Measurements from ENCODE around the gene GLB1L2.

The GLB1L2 gene

DNA sequence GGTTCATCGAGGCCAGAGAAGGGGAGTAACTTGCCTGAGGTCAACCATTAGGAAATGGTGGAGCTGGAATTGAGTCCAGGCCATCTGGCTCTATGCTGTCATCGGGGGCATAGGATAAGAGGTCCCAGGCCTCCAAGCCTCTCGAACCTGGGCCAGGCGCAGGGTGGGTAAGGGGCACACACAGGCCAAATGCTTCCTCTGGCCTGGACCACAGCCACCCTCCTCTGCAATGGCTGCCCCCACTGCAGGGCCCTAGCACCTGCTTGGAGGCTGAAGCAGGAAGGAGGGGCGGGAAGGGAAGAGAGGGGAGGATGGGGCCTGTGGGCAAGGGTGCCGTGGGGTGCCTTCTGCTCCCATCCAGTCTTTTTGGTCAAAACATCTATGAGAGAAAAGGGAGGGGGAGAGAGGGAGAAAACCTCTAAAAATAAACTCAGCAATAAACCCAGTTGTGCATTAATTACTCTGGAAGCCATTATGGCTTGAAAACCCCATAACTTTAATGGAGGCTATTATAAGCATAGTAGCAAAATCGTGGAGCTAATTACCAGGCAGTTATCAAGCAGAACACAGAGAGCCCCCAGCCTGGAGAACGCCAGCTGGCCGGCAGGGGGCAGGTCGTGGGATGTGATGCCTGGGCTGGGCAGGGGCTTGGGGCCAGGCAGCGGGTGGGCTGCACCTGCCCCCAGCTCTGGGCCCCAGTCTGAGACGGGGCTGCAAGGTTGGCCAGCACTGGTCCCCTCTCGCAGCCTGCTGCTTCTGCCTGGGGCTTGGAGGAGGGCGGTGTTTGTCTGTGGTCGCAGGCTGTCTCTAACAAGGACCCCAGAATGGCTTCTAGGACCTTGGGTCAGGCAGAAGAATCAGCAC lies 59.1 kb downstream of the GLB1L2 start:
- H3K9me3 ChIP-seq (ENCODE audit: control extremely low read depth in 1 of 5, control insufficient read depth in 4 of 5, insufficient read depth in 2 of 5, low read depth in 1 of 5, low read length in 4 of 5), result no peaks in the 10 kb centered on the region
- no peak for DNase-seq
- H3K36me3 ChIP-seq (ENCODE audit: control insufficient read depth in 4 of 4, insufficient read depth in 4 of 4, low read length in 3 of 4), result no peaks in the 10 kb centered on the region
- 74% methylated on average over 12 of the region's 15 CpGs for WGBS (ENCODE audit: insufficient coverage)
- H3K4me3 ChIP-seq (ENCODE audit: control insufficient read depth in 1 of 7, extremely low read depth in 1 of 7, insufficient read depth in 4 of 7, low read depth in 2 of 7, low read length in 6 of 7), result no peak overlapping the region
- ChIA-PET CTCF (no interaction called here), POLR2A (no interaction called here)
- peaks cover 0 to 45% (median 2%) of the 10 kb centered on the region in 5 experiments for H3K27me3 ChIP-seq (replicated peaks in 2 of 5; ENCODE audit: control insufficient read depth in 4 of 5, insufficient read depth in 5 of 5, low read length in 4 of 5)
- no peaks in the 10 kb centered on the region for H3K4me1 ChIP-seq (ENCODE audit: control extremely low read depth in 1 of 4, control insufficient read depth in 4 of 4, insufficient read depth in 4 of 4, low read length in 3 of 4)
- no peak overlapping the region for H3K27ac ChIP-seq (ENCODE audit: insufficient read depth in 1 of 2, low read depth in 1 of 2, low read length in 2 of 2, poor library complexity in 1 of 2, severe bottlenecking in 2 of 2)

DNA sequence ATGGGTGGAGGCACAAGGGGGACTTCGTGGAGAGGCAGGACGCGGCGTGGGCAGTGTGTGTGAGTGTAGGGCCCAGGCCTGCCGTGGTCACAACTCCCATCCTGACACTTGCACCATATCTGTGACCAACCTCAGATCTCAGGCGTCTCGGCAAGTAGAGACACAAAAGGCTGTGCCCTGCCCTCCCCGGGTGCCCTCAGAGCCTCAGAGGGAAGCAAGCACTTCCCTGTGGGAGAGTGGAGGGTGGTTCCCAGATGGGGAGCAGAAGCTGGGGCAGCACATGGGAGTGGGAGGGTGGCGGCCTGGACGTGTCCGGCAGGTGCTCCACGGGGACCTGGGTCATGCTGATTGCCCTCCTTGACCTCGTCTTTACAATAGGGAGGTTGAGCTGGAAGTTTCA lies 59.9 kb downstream of the GLB1L2 start:
- Histone ChIP-seq H3K27me3 (replicated peaks in 2 of 5; ENCODE audit: control insufficient read depth in 4 of 5, insufficient read depth in 5 of 5, low read length in 4 of 5) (peaks cover 0 to 38% (median 0%) of the 10 kb centered on the region in 5 experiments), H3K4me1 (ENCODE audit: control extremely low read depth in 1 of 4, control insufficient read depth in 4 of 4, insufficient read depth in 4 of 4, low read length in 3 of 4) (no peaks in the 10 kb centered on the region), H3K9me3 (ENCODE audit: control extremely low read depth in 1 of 5, control insufficient read depth in 4 of 5, insufficient read depth in 2 of 5, low read depth in 1 of 5, low read length in 4 of 5) (no peaks in the 10 kb centered on the region), H3K36me3 (ENCODE audit: control insufficient read depth in 4 of 4, insufficient read depth in 4 of 4, low read length in 3 of 4) (no peaks in the 10 kb centered on the region), H3K27ac (ENCODE audit: insufficient read depth in 1 of 2, low read depth in 1 of 2, low read length in 2 of 2, poor library complexity in 1 of 2, severe bottlenecking in 2 of 2) (no peak overlapping the region), H3K4me3 (ENCODE audit: control insufficient read depth in 1 of 7, extremely low read depth in 1 of 7, insufficient read depth in 4 of 7, low read depth in 2 of 7, low read length in 6 of 7) (no peak overlapping the region)
- 91% methylated on average over 4 of the region's 13 CpGs for WGBS (ENCODE audit: insufficient coverage)
- ChIA-PET POLR2A (no interaction called here), CTCF (no interaction called here)
- DNase-seq, result no peak

DNA sequence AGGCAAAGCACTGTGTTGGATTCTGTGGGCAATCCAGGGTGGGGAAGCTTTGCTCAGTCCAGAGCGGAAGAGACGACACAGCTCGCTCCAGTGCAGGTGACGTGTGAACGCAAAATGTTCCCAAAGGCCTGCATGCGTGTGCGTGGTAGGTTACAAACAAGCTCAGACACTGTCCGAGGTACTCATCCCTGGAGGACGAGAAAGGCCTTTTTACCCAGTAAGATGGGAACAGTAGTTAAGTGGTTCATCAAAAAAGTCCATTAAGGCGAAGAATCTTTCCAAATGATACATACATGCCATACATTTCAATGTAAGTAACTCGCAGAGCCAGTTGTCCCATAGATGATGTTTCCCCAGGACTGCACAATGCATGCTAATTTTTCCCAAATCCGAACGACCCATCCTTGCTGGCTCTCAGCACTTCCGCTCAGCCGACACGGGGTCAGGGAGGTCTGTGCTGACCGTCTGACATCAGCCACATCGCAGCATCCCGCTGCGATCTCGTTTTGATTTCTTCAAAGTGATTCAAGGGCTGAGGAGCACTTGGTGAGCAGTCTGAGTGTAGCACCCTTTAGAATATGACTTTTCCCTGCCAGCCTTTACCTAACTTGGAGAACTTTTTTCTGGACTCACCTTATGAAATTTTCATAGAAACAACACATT lies 61.3 kb downstream of the GLB1L2 start:
- Histone ChIP-seq H3K36me3 (ENCODE audit: control insufficient read depth in 4 of 4, insufficient read depth in 4 of 4, low read length in 3 of 4) (no peaks in the 10 kb centered on the region), H3K27ac (ENCODE audit: insufficient read depth in 1 of 2, low read depth in 1 of 2, low read length in 2 of 2, poor library complexity in 1 of 2, severe bottlenecking in 2 of 2) (no peak overlapping the region), H3K27me3 (replicated peaks in 2 of 5; ENCODE audit: control insufficient read depth in 4 of 5, insufficient read depth in 5 of 5, low read length in 4 of 5) (peaks cover 0 to 29% (median 0%) of the 10 kb centered on the region in 5 experiments), H3K9me3 (ENCODE audit: control extremely low read depth in 1 of 5, control insufficient read depth in 4 of 5, insufficient read depth in 2 of 5, low read depth in 1 of 5, low read length in 4 of 5) (no peaks in the 10 kb centered on the region), H3K4me1 (ENCODE audit: control extremely low read depth in 1 of 4, control insufficient read depth in 4 of 4, insufficient read depth in 4 of 4, low read length in 3 of 4) (no peaks in the 10 kb centered on the region), H3K4me3 (ENCODE audit: control insufficient read depth in 1 of 7, extremely low read depth in 1 of 7, insufficient read depth in 4 of 7, low read depth in 2 of 7, low read length in 6 of 7) (no peak overlapping the region)
- DNase-seq, result no peak
- ChIA-PET POLR2A (no interaction called here), CTCF (no interaction called here)
- 94% methylated on average over 20 of the region's 21 CpGs for WGBS (ENCODE audit: insufficient coverage)

DNA sequence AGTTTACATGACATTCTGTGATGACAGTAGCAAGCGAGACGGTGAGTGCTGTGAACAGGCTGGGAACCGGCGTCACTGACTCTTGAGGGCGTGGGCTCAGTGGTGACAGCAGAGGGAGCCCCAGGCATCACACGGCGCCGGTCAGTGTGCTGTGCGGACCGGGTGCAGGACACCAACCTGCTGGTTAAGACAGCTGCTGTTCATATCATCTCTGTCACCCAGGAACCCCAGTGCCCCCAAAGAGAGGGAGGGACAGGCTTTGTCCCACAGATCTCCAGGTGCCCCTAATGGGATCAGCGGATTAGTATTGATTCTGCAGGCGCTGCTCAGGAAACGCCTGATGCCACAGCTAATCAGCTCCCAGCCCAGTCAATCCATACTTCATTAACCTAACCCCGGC lies 61.9 kb downstream of the GLB1L2 start:
- POLR2A ChIA-PET, result no interaction called here

DNA sequence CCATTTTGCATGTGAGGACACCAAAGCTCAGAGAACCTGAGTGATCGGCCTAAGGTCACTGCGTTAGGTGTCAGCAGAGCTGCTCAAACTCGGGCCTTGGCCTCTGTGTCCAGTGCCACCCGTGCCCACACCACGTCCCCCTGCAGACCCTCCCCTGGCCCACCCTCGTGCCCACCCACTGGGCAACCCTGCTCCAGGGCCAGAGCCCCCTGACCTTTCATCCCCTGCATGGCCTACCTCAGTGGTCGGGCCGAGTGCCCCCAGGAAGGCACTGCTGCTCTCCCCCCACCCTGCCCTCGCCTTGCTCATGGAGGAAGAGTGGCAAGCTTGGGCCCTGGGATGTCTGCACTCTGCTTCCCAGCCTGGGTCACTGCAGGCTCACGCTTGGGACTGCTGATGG lies 62.5 kb downstream of the GLB1L2 start:
- no peak overlapping the region for H3K4me3 ChIP-seq (ENCODE audit: control insufficient read depth in 1 of 7, extremely low read depth in 1 of 7, insufficient read depth in 4 of 7, low read depth in 2 of 7, low read length in 6 of 7)
- H3K27me3 ChIP-seq (replicated peaks in 2 of 5; ENCODE audit: control insufficient read depth in 4 of 5, insufficient read depth in 5 of 5, low read length in 4 of 5), result peaks cover 0 to 39% (median 2%) of the 10 kb centered on the region in 5 experiments
- WGBS (ENCODE audit: insufficient coverage), result 100% methylated on average over 6 of the region's 10 CpGs
- H3K27ac ChIP-seq (ENCODE audit: insufficient read depth in 1 of 2, low read depth in 1 of 2, low read length in 2 of 2, poor library complexity in 1 of 2, severe bottlenecking in 2 of 2), result no peak overlapping the region
- POLR2A ChIA-PET, result no interaction called here
- CTCF ChIA-PET, result no interaction called here
- no peaks in the 10 kb centered on the region for H3K9me3 ChIP-seq (ENCODE audit: control extremely low read depth in 1 of 5, control insufficient read depth in 4 of 5, insufficient read depth in 2 of 5, low read depth in 1 of 5, low read length in 4 of 5)
- no peaks in the 10 kb centered on the region for H3K36me3 ChIP-seq (ENCODE audit: control insufficient read depth in 4 of 4, insufficient read depth in 4 of 4, low read length in 3 of 4)
- no peaks in the 10 kb centered on the region for H3K4me1 ChIP-seq (ENCODE audit: control extremely low read depth in 1 of 4, control insufficient read depth in 4 of 4, insufficient read depth in 4 of 4, low read length in 3 of 4)
- DNase-seq, result no peak

More for the DNA sequence above, 61.9 kb downstream of the GLB1L2 start:
- Histone ChIP-seq H3K4me1 (ENCODE audit: control extremely low read depth in 1 of 4, control insufficient read depth in 4 of 4, insufficient read depth in 4 of 4, low read length in 3 of 4) (no peaks in the 10 kb centered on the region), H3K4me3 (ENCODE audit: control insufficient read depth in 1 of 7, extremely low read depth in 1 of 7, insufficient read depth in 4 of 7, low read depth in 2 of 7, low read length in 6 of 7) (no peak overlapping the region), H3K9me3 (ENCODE audit: control extremely low read depth in 1 of 5, control insufficient read depth in 4 of 5, insufficient read depth in 2 of 5, low read depth in 1 of 5, low read length in 4 of 5) (no peaks in the 10 kb centered on the region), H3K27me3 (replicated peaks in 2 of 5; ENCODE audit: control insufficient read depth in 4 of 5, insufficient read depth in 5 of 5, low read length in 4 of 5) (peaks cover 0 to 32% (median 0%) of the 10 kb centered on the region in 5 experiments), H3K27ac (ENCODE audit: insufficient read depth in 1 of 2, low read depth in 1 of 2, low read length in 2 of 2, poor library complexity in 1 of 2, severe bottlenecking in 2 of 2) (no peak overlapping the region), H3K36me3 (ENCODE audit: control insufficient read depth in 4 of 4, insufficient read depth in 4 of 4, low read length in 3 of 4) (no peaks in the 10 kb centered on the region)
- no peak for DNase-seq
- CTCF ChIA-PET, result no interaction called here
- 38% methylated on average over 12 of the region's 14 CpGs for WGBS (ENCODE audit: insufficient coverage)

DNA sequence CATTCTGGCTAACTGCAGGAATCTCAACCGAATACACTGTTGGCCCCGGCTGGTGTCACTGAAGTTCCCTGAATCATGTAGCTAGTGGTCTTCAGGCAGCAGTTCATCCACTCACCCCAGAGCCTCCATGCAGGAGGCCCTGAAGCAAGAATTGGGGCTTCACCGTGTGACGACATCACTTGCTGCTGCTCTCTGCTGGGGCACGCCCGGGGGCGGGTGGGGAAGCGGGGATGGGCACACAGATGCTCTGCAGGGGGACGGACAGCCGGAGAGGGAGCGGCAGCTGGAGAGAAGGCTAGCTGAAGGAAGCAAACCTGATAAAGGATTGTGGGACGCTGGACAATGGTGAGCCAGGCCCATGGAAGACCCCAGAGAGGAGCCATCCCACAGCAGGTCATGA lies 63.2 kb downstream of the GLB1L2 start:
- Histone ChIP-seq H3K27ac (ENCODE audit: insufficient read depth in 1 of 2, low read depth in 1 of 2, low read length in 2 of 2, poor library complexity in 1 of 2, severe bottlenecking in 2 of 2) (no peak overlapping the region), H3K27me3 (replicated peaks in 2 of 5; ENCODE audit: control insufficient read depth in 4 of 5, insufficient read depth in 5 of 5, low read length in 4 of 5) (peaks cover 0 to 40% (median 3%) of the 10 kb centered on the region in 5 experiments), H3K4me1 (ENCODE audit: control extremely low read depth in 1 of 4, control insufficient read depth in 4 of 4, insufficient read depth in 4 of 4, low read length in 3 of 4) (no peaks in the 10 kb centered on the region), H3K4me3 (ENCODE audit: control insufficient read depth in 1 of 7, extremely low read depth in 1 of 7, insufficient read depth in 4 of 7, low read depth in 2 of 7, low read length in 6 of 7) (no peak overlapping the region), H3K9me3 (ENCODE audit: control extremely low read depth in 1 of 5, control insufficient read depth in 4 of 5, insufficient read depth in 2 of 5, low read depth in 1 of 5, low read length in 4 of 5) (no peaks in the 10 kb centered on the region), H3K36me3 (ENCODE audit: control insufficient read depth in 4 of 4, insufficient read depth in 4 of 4, low read length in 3 of 4) (no peaks in the 10 kb centered on the region)
- ChIA-PET POLR2A (no interaction called here), CTCF (no interaction called here)
- no peak for DNase-seq
- 99% methylated on average over 12 of the region's 12 CpGs for WGBS (ENCODE audit: insufficient coverage)

DNA sequence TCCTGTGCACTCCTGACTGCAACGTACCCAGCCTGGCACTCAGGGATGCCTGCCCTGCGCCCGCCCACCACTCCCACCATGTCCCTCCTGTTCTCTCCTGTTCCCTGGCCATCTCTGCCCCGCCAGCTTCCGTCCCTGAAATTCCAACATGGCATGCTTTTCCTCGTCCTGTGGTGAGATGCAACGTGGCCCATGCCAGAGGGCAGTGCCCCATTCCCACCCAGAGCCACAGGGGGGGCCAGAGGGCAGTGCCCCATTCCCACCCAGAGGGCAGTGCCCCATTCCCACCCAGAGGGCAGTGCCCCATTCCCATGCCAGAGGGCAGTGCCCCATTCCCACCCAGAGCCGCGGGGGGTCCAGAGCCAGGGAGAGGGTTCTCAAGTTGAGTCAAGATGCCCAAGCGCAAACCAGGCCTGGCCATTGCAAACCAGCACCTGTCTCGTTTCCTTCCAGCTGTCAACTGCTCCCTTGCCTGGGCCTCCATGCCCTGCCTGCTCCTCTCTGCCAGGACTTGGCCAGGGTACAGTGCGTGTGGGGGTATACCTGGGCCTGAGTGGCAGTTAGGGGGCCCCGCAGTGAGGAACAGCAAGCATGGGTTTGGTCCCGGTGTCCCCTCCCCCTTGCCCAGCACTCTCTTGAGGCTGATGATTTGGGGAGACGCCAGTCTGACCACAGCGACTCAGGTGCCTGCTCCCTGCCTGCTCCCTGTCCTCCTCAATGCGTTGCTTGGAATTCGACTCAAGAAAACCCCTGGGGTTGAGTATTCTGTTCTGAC lies 65.7 kb downstream of the GLB1L2 start:
- DNase-seq, result no peak
- Histone ChIP-seq H3K27me3 (replicated peaks in 2 of 5; ENCODE audit: control insufficient read depth in 4 of 5, insufficient read depth in 5 of 5, low read length in 4 of 5) (peaks cover 0 to 43% (median 3%) of the 10 kb centered on the region in 5 experiments), H3K9me3 (ENCODE audit: control extremely low read depth in 1 of 5, control insufficient read depth in 4 of 5, insufficient read depth in 2 of 5, low read depth in 1 of 5, low read length in 4 of 5) (peaks cover 0 to 2% (median 0%) of the 10 kb centered on the region in 5 experiments), H3K4me1 (ENCODE audit: control extremely low read depth in 1 of 4, control insufficient read depth in 4 of 4, insufficient read depth in 4 of 4, low read length in 3 of 4) (no peaks in the 10 kb centered on the region), H3K4me3 (ENCODE audit: control insufficient read depth in 1 of 7, extremely low read depth in 1 of 7, insufficient read depth in 4 of 7, low read depth in 2 of 7, low read length in 6 of 7) (no peak overlapping the region), H3K27ac (ENCODE audit: insufficient read depth in 1 of 2, low read depth in 1 of 2, low read length in 2 of 2, poor library complexity in 1 of 2, severe bottlenecking in 2 of 2) (no peak overlapping the region), H3K36me3 (ENCODE audit: control insufficient read depth in 4 of 4, insufficient read depth in 4 of 4, low read length in 3 of 4) (no peaks in the 10 kb centered on the region)
- 87% methylated on average over 17 of the region's 18 CpGs for WGBS (ENCODE audit: insufficient coverage)
- CTCF ChIA-PET, result no interaction called here
- POLR2A ChIA-PET, result no interaction called here

Measured in common myeloid progenitor, CD34-positive (primary cell).